ENCODE results near the gene SRCIN1. TPM values are rescaled to one million over a fixed set of nuclear protein-coding genes. Genes with fewer than 3 reads are reported as not detected.

SRCIN1 gene
- total RNA-seq, 2 donors from 2014 or later = 1.4 to 3.0 TPM

Other genes with a start within 250 kb of the SRCIN1 start
- gene ARHGAP23, start 177.5 kb downstream of the SRCIN1 start, total RNA-seq = 10 to 100 TPM; 54.1 to 91.9 TPM
- 1 to 10 TPM; 1.4 to 3.9 TPM for gene EPOP, start 69.0 kb upstream of the SRCIN1 start, total RNA-seq
- gene MLLT6, start 99.3 kb upstream of the SRCIN1 start, total RNA-seq = 10 to 100 TPM; 76.1 to 88.9 TPM
- 10 to 100 TPM; 51.1 to 66.2 TPM for gene CISD3, start 124.4 kb upstream of the SRCIN1 start, total RNA-seq
- gene PCGF2, start 142.4 kb upstream of the SRCIN1 start, total RNA-seq = 10 to 100 TPM; 28.2 to 45.2 TPM
- gene PSMB3, start 146.8 kb upstream of the SRCIN1 start, total RNA-seq = 100 to 1,000 TPM; 139 to 163 TPM
- 10 to 100 TPM; 36.1 to 42.0 TPM for gene PIP4K2B, start 193.6 kb upstream of the SRCIN1 start, total RNA-seq
- 10 to 100 TPM in 1 of 2 donors, 1 to 10 TPM in 1; 8.5 to 12.1 TPM for gene CWC25, start 219.4 kb upstream of the SRCIN1 start, total RNA-seq
- gene RPL23, start 247.8 kb upstream of the SRCIN1 start, total RNA-seq = 100 to 1,000 TPM; 892 to 925 TPM

All from left cardiac atrium (tissue), 2 donors.